ENCODE measurements around the gene CLASP1.

DNA sequence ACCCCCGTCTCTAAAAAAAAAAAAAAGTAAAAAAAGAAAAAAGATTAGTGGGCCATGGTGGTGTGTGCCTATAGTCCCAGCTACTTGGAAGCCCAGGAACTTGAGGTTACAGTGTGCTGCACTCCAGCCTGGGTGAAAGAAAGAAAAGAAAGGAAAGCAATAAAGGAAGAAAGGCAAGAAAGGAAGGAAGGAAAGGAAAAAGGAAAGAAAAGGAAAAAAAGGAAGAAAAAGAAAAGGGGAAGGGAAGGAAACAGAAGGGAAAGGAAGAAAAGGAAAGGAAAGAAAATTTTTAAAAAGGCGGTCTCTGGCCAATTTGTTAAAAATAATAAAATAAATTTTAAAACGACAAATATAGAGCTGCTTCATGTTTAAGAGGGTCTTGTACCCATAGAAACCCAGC lies 192.9 kb downstream of the CLASP1 start:
- TF ChIP-seq, protein P1, sequence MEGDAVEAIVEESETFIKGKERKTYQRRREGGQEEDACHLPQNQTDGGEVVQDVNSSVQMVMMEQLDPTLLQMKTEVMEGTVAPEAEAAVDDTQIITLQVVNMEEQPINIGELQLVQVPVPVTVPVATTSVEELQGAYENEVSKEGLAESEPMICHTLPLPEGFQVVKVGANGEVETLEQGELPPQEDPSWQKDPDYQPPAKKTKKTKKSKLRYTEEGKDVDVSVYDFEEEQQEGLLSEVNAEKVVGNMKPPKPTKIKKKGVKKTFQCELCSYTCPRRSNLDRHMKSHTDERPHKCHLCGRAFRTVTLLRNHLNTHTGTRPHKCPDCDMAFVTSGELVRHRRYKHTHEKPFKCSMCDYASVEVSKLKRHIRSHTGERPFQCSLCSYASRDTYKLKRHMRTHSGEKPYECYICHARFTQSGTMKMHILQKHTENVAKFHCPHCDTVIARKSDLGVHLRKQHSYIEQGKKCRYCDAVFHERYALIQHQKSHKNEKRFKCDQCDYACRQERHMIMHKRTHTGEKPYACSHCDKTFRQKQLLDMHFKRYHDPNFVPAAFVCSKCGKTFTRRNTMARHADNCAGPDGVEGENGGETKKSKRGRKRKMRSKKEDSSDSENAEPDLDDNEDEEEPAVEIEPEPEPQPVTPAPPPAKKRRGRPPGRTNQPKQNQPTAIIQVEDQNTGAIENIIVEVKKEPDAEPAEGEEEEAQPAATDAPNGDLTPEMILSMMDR (IDR thresholded peaks at IDR 0.05), result no peak
- TF ChIP-seq POLR2A (IDR thresholded peaks at IDR 0.05), result no peak

Data from vagina (tissue), 2 donors.